SK-N-SH treated with all-trans-retinoic acid at 6 μM for 48 hours (cell line): ENCODE results near the gene ANO3.

Source experiments
- BACH2 ChIP-seq: fragments of 250-450 bp; sonication (Bioruptor Pico); IDR thresholded peaks from 2 replicates; pipeline ENCODE4 v1.9.0; 2021; ENCODE audit warnings: mild to moderate bottlenecking, borderline replicate concordance
- ISL1 ChIP-seq: fragments of 250-450 bp; sonication (Bioruptor Pico); IDR thresholded peaks from 2 replicates; pipeline ENCODE4 v2.1.2; 2022; ENCODE audit warnings: mild to moderate bottlenecking, moderate library complexity
- TOX ChIP-seq: fragments of 250-450 bp; sonication (Bioruptor Pico); IDR thresholded peaks from 2 replicates; pipeline ENCODE4 v1.8.0; 2021; ENCODE audit warnings: mild to moderate bottlenecking, moderate library complexity, borderline replicate concordance
- ZNF8 ChIP-seq: fragments of 450-650 bp; formaldehyde crosslinking; IDR thresholded peaks from 2 replicates; pipeline ENCODE4 v1.5.0; 2020; ENCODE audit warnings: mild to moderate bottlenecking, moderate library complexity

- no peak for TF ChIP-seq TOX (CRISPR knock-in tag)
- TF ChIP-seq ISL1: no peak
- TF ChIP-seq ZNF8 (CRISPR knock-in tag): no peak
- no peak for TF ChIP-seq BACH2 (CRISPR knock-in tag)
Observed at GRCh38 chr11:26662916-26663315, 331.0 kb downstream of the ANO3 start.
